ENCODE results near the gene XYLT1.

GRCh38 chr16:17431968-17432625 is 38.7 kb downstream of the XYLT1 start:
- TF ChIP-seq CTCF (IDR thresholded peaks at IDR 0.05), result no peak
- no peak for TF ChIP-seq POLR2AphosphoS5 (IDR thresholded peaks at IDR 0.05; ENCODE audit: insufficient read depth in 1 of 2, low read depth in 1 of 2)
- TF ChIP-seq POLR2A (IDR thresholded peaks at IDR 0.05), result no peak

Data from vagina (tissue), 2 donors.